Liver (tissue), 3 donors: Measurements from ENCODE around the gene HAUS7.
A peak's percentile ranks its signal among the peaks of the same experiment; 100 is the strongest.

Experiments used
- CTCF ChIP-seq: fragments of 150-350 bp; IDR thresholded peaks from 2 replicates; pipeline ENCODE4 v1.5.1; 2017; ENCODE audit warnings: improper control_type of control experiment, low read depth, low read length; ENCODE audit not compliant: missing input control
- FOXA1 ChIP-seq: IDR thresholded peaks from 2 replicates; pipeline ENCODE4 v1.6.1; 2016; ENCODE audit warnings: antibody characterized with exemption
- REST ChIP-seq: IDR thresholded peaks from 2 replicates; pipeline ENCODE4 v1.6.1; 2016; ENCODE audit warnings: antibody characterized with exemption, mild to moderate bottlenecking
- TAF1 ChIP-seq: conservative IDR thresholded peaks from 2 replicates; pipeline ENCODE4 v1.6.1; 2016; ENCODE audit warnings: antibody characterized with exemption, mild to moderate bottlenecking
- donor health status: healthy.
- donor health status: healthy.

GRCh38 chrX:153469811-153470410 lies 465 bp downstream of the HAUS7 start:
- TF ChIP-seq CTCF (no peak), TAF1 (no peak), REST (peak; percentile 87), FOXA1 (no peak)
